ENCODE results near the gene GALK1.
"Not testable (repeated sequence)": the region's sequence is repeated elsewhere in the genome, so short reads cannot be mapped to it uniquely, and the experiment has no call there.

Gene GALK1

GRCh38 chr17:75763613-75764416 is 1.2 kb downstream of the GALK1 start:
- no peaks in the 10 kb centered on the region for H3K9me3 Mint-ChIP-seq

GRCh38 chr17:75763269-75763607 is 1.8 kb downstream of the GALK1 start:
- no peaks in the 10 kb centered on the region for H3K9me3 Mint-ChIP-seq
- no peak for DNase-seq (ENCODE audit: low spot score in 2 of 2)
- H3K27ac Mint-ChIP-seq = no peak overlapping the region
- ATAC-seq (ENCODE audit: low read depth) = no peak
- peaks cover 6% of the 10 kb centered on the region for H3K4me1 Mint-ChIP-seq
- H3K4me3 Mint-ChIP-seq = peak overlapping the region; percentile 30
- H3K27me3 Mint-ChIP-seq = no peaks in the 10 kb centered on the region
- peaks cover 1% of the 10 kb centered on the region for H3K36me3 Mint-ChIP-seq

More at GRCh38 chr17:75763613-75764416, 1.2 kb downstream of the GALK1 start:
- Mint-ChIP-seq H3K27me3 (no peaks in the 10 kb centered on the region), H3K27ac (peak overlapping the region; percentile 41), H3K36me3 (no peaks in the 10 kb centered on the region), H3K4me1 (peaks cover 6% of the 10 kb centered on the region), H3K4me3 (peak overlapping the region; percentile 85)
- ATAC-seq (ENCODE audit: low read depth) (no peak), DNase-seq (ENCODE audit: low spot score in 2 of 2) (no peak)

- no peak for DNase-seq (ENCODE audit: low spot score in 2 of 2)
- H3K4me1 Mint-ChIP-seq = peaks cover 6% of the 10 kb centered on the region
- H3K27ac Mint-ChIP-seq = no peak overlapping the region
- H3K9me3 Mint-ChIP-seq = no peaks in the 10 kb centered on the region
- no peaks in the 10 kb centered on the region for H3K27me3 Mint-ChIP-seq
- H3K36me3 Mint-ChIP-seq = peaks cover 1% of the 10 kb centered on the region
- ATAC-seq (ENCODE audit: low read depth) = no peak
- peak overlapping the region; percentile 52 for H3K4me3 Mint-ChIP-seq
Measured at GRCh38 chr17:75762513-75763268, 2.3 kb downstream of the GALK1 start.

GRCh38 chr17:75759978-75760640 is 4.9 kb downstream of the GALK1 start:
- ATAC-seq (ENCODE audit: low read depth); H3K36me3 Mint-ChIP-seq; DNase-seq (ENCODE audit: low spot score in 2 of 2); H3K27ac Mint-ChIP-seq; H3K9me3 Mint-ChIP-seq; H3K27me3 Mint-ChIP-seq; H3K4me1 Mint-ChIP-seq; H3K4me3 Mint-ChIP-seq: not testable (repeated sequence)

- H3K9me3 Mint-ChIP-seq = no peaks in the 10 kb centered on the region
- peaks cover 2% of the 10 kb centered on the region for H3K27me3 Mint-ChIP-seq
- H3K36me3 Mint-ChIP-seq = peaks cover 1% of the 10 kb centered on the region
- H3K27ac Mint-ChIP-seq = no peak overlapping the region
- no peak for ATAC-seq (ENCODE audit: low read depth)
- no peak overlapping the region for H3K4me3 Mint-ChIP-seq
- H3K4me1 Mint-ChIP-seq = peaks cover 11% of the 10 kb centered on the region
- DNase-seq (ENCODE audit: low spot score in 2 of 2) = no peak
Measured at GRCh38 chr17:75759457-75759856, 5.5 kb downstream of the GALK1 start.

- no peak for DNase-seq (ENCODE audit: low spot score in 2 of 2)
- no peak overlapping the region for H3K4me3 Mint-ChIP-seq
- peaks cover 1% of the 10 kb centered on the region for H3K36me3 Mint-ChIP-seq
- no peak overlapping the region for H3K27ac Mint-ChIP-seq
- ATAC-seq (ENCODE audit: low read depth) = no peak
- H3K4me1 Mint-ChIP-seq = peaks cover 10% of the 10 kb centered on the region
- H3K27me3 Mint-ChIP-seq = peaks cover 2% of the 10 kb centered on the region
- H3K9me3 Mint-ChIP-seq = no peaks in the 10 kb centered on the region
Measured at GRCh38 chr17:75758131-75758905, 6.7 kb downstream of the GALK1 start.

GRCh38 chr17:75757086-75757681 is 7.8 kb downstream of the GALK1 start:
- no peak overlapping the region for H3K27ac Mint-ChIP-seq
- DNase-seq (ENCODE audit: low spot score in 2 of 2) (no peak), ATAC-seq (ENCODE audit: low read depth) (no peak)
- no peaks in the 10 kb centered on the region for H3K9me3 Mint-ChIP-seq
- H3K4me3 Mint-ChIP-seq = no peak overlapping the region
- peaks cover 2% of the 10 kb centered on the region for H3K27me3 Mint-ChIP-seq
- H3K36me3 Mint-ChIP-seq = peaks cover 1% of the 10 kb centered on the region
- H3K4me1 Mint-ChIP-seq = peaks cover 8% of the 10 kb centered on the region

GRCh38 chr17:75756451-75757085 is 8.4 kb downstream of the GALK1 start:
- DNase-seq (ENCODE audit: low spot score in 2 of 2) (no peak), ATAC-seq (ENCODE audit: low read depth) (no peak)
- Mint-ChIP-seq H3K4me3 (no peak overlapping the region), H3K9me3 (no peaks in the 10 kb centered on the region), H3K4me1 (peaks cover 8% of the 10 kb centered on the region), H3K27ac (no peak overlapping the region), H3K27me3 (peaks cover 2% of the 10 kb centered on the region), H3K36me3 (peaks cover 1% of the 10 kb centered on the region)

- H3K27me3 Mint-ChIP-seq = peaks cover 2% of the 10 kb centered on the region
- no peak for ATAC-seq (ENCODE audit: low read depth)
- no peak overlapping the region for H3K27ac Mint-ChIP-seq
- H3K4me1 Mint-ChIP-seq = peaks cover 8% of the 10 kb centered on the region
- H3K36me3 Mint-ChIP-seq = peaks cover 1% of the 10 kb centered on the region
- no peak for DNase-seq (ENCODE audit: low spot score in 2 of 2)
- H3K9me3 Mint-ChIP-seq = no peaks in the 10 kb centered on the region
- no peak overlapping the region for H3K4me3 Mint-ChIP-seq
Measured at GRCh38 chr17:75755990-75756389, 9.0 kb downstream of the GALK1 start.

GRCh38 chr17:75755205-75755901 is 9.6 kb downstream of the GALK1 start:
- peak overlapping the region; percentile 69 for H3K27ac Mint-ChIP-seq
- no peaks in the 10 kb centered on the region for H3K9me3 Mint-ChIP-seq
- peaks cover 8% of the 10 kb centered on the region for H3K4me1 Mint-ChIP-seq
- H3K36me3 Mint-ChIP-seq = peaks cover 1% of the 10 kb centered on the region
- H3K4me3 Mint-ChIP-seq = peak overlapping the region; percentile 73
- DNase-seq (ENCODE audit: low spot score in 2 of 2) (no peak), ATAC-seq (ENCODE audit: low read depth) (no peak)
- H3K27me3 Mint-ChIP-seq = peaks cover 2% of the 10 kb centered on the region

- H3K36me3 Mint-ChIP-seq = peaks cover 1% of the 10 kb centered on the region
- DNase-seq (ENCODE audit: low spot score in 2 of 2) = no peak
- peak overlapping the region; percentile 69 for H3K27ac Mint-ChIP-seq
- no peak for ATAC-seq (ENCODE audit: low read depth)
- H3K4me3 Mint-ChIP-seq = peak overlapping the region; percentile 73
- H3K9me3 Mint-ChIP-seq = no peaks in the 10 kb centered on the region
- H3K4me1 Mint-ChIP-seq = peaks cover 13% of the 10 kb centered on the region
- peaks cover 2% of the 10 kb centered on the region for H3K27me3 Mint-ChIP-seq
Measured at GRCh38 chr17:75754378-75755204, 10.4 kb downstream of the GALK1 start.
